Hematopoietic multipotent progenitor cell treated with erythropoietin and hydrocortisone succinate and interleukin-3 and kit ligand, for 6 days (in vitro differentiated cells): ENCODE results near the gene GZF1.

Experiments
- DNase-seq: peaks from one replicate; pipeline ENCODE4 v3.0.0-alpha.2; 2015

GZF1 gene

GRCh38 chr20:23410916-23411695 is 49.1 kb downstream of the GZF1 start:
- DNase-seq = no peak

GRCh38 chr20:23412026-23412425 is 50.0 kb downstream of the GZF1 start:
- DNase-seq = peak; percentile 33

GRCh38 chr20:23413862-23414422 is 52.0 kb downstream of the GZF1 start:
- DNase-seq = no peak

GRCh38 chr20:23414526-23415188 is 52.7 kb downstream of the GZF1 start:
- DNase-seq = no peak

GRCh38 chr20:23415555-23415954 is 53.6 kb downstream of the GZF1 start:
- no peak for DNase-seq

GRCh38 chr20:23415959-23416583 is 54.1 kb downstream of the GZF1 start:
- DNase-seq = peak; percentile 60

- peak; percentile 60 for DNase-seq
Measured at GRCh38 chr20:23417861-23418260, 55.9 kb downstream of the GZF1 start.

- DNase-seq = no peak
Measured at GRCh38 chr20:23419657-23419994, 57.6 kb downstream of the GZF1 start.

- DNase-seq = peak; percentile 68
Measured at GRCh38 chr20:23419995-23420901, 58.3 kb downstream of the GZF1 start.

GRCh38 chr20:23420943-23421931 is 59.3 kb downstream of the GZF1 start, which contains the start of gene NAPB:
Gene NAPB (minus strand): TSS chr20:23421488. CDS start chr20:23421402, 86 bp downstream.
- DNase-seq = peak; percentile 97
